Mesenchymal stem cell (in vitro differentiated cells and primary cell): ENCODE data around the gene PDE2A.

Experiments used
- DNase-seq: peaks from one replicate; pipeline ENCODE4 v3.0.0-alpha.2; 2013
- H2AFZ ChIP-seq: one replicate; pipeline ENCODE4 v1.6.1; 2013; ENCODE audit warnings: low read depth, mild to moderate bottlenecking, control low read depth, inconsistent platforms, low read length, moderate library complexity
- H2AK5ac ChIP-seq: 2 replicates; pipeline ENCODE4 v1.6.1; 2013; ENCODE audit warnings: low read length, moderate library complexity, mild to moderate bottlenecking, inconsistent platforms; ENCODE audit not compliant: severe bottlenecking
- H2BK120ac ChIP-seq: one replicate; pipeline ENCODE4 v1.6.1; 2013; ENCODE audit warnings: low read depth, mild to moderate bottlenecking, inconsistent platforms, low read length, moderate library complexity
- H2BK12ac ChIP-seq, 2 experiments: one replicate each; pipeline ENCODE4 v1.6.1; 2013; ENCODE audit warnings: inconsistent platforms in 2 of 2, low read length in 2 of 2, mild to moderate bottlenecking in 2 of 2, moderate library complexity in 2 of 2, control low read depth in 1 of 2
- H2BK15ac ChIP-seq: one replicate; pipeline ENCODE4 v1.6.1; 2013; ENCODE audit warnings: mild to moderate bottlenecking, low read depth, inconsistent platforms; ENCODE audit not compliant: poor library complexity, severe bottlenecking
- H2BK5ac ChIP-seq: 2 replicates; pipeline ENCODE4 v1.6.1; 2013; ENCODE audit warnings: low read depth, mild to moderate bottlenecking, low read length, control low read depth, inconsistent platforms; ENCODE audit not compliant: poor library complexity, severe bottlenecking
- H3K14ac ChIP-seq, 2 experiments: one replicate each; pipeline ENCODE4 v1.6.1; 2013; ENCODE audit warnings: inconsistent platforms in 2 of 2, low read length in 2 of 2, control low read depth in 1 of 2, mild to moderate bottlenecking in 1 of 2, moderate library complexity in 1 of 2
- H3K18ac ChIP-seq, 2 experiments: one replicate each; pipeline ENCODE4 v1.6.1; 2013; ENCODE audit warnings: inconsistent platforms in 2 of 2, low read length in 2 of 2, control low read depth in 1 of 2, low read depth in 1 of 2, mild to moderate bottlenecking in 1 of 2
- H3K23ac ChIP-seq, 2 experiments: one replicate each; pipeline ENCODE4 v1.6.1; 2013; ENCODE audit warnings: inconsistent platforms in 2 of 2, low read length in 2 of 2, mild to moderate bottlenecking in 2 of 2, moderate library complexity in 2 of 2, control low read depth in 1 of 2
- H3K27ac ChIP-seq: 2 replicates; pipeline ENCODE4 v1.5.1; 2013; ENCODE audit warnings: mild to moderate bottlenecking, moderate library complexity, low read length, control low read depth, inconsistent platforms; ENCODE audit not compliant: poor library complexity, severe bottlenecking
- H3K27me3 ChIP-seq, 2 experiments: 2 replicates each; pipeline versions ENCODE4 v1.6.1 to v1.7.0; 2013; ENCODE audit warnings: low read length in 2 of 2, mild to moderate bottlenecking in 2 of 2, moderate library complexity in 2 of 2, control low read depth in 1 of 2, inconsistent platforms in 1 of 2; ENCODE audit not compliant: control insufficient read depth in 1 of 2, insufficient read depth in 1 of 2
- H3K36me3 ChIP-seq, 2 experiments: 2 replicates each; pipeline versions ENCODE4 v1.6.1 to v1.7.0; 2013; ENCODE audit warnings: low read length in 2 of 2, control low read depth in 1 of 2, inconsistent platforms in 1 of 2, low read depth in 1 of 2, mild to moderate bottlenecking in 1 of 2; ENCODE audit not compliant: insufficient read depth in 2 of 2, control insufficient read depth in 1 of 2
- H3K4ac ChIP-seq, 2 experiments: one replicate each; pipeline ENCODE4 v1.6.1; 2013; ENCODE audit warnings: inconsistent platforms in 2 of 2, low read length in 2 of 2, mild to moderate bottlenecking in 2 of 2, moderate library complexity in 2 of 2, control low read depth in 1 of 2, low read depth in 1 of 2
- H3K4me1 ChIP-seq: 2 replicates; pipeline ENCODE4 v1.6.1; 2013; ENCODE audit warnings: low read depth, low read length, control low read depth; ENCODE audit not compliant: control insufficient read depth, insufficient read depth
- H3K4me2 ChIP-seq: 2 replicates; pipeline ENCODE4 v1.6.1; 2013; ENCODE audit warnings: low read length, mild to moderate bottlenecking, inconsistent platforms; ENCODE audit not compliant: poor library complexity, severe bottlenecking
- H3K4me3 ChIP-seq, 2 experiments: 2 replicates each; pipeline versions ENCODE4 v1.5.1 to v1.7.0; 2013; ENCODE audit warnings: low read length in 2 of 2, mild to moderate bottlenecking in 2 of 2, control low read depth in 1 of 2, low read depth in 1 of 2; ENCODE audit not compliant: insufficient read depth in 1 of 2
- H3K79me1 ChIP-seq: replicated peaks from 2 replicates; pipeline ENCODE4 v1.6.1; 2013; ENCODE audit warnings: mild to moderate bottlenecking, control low read depth, low read length, inconsistent platforms; ENCODE audit not compliant: poor library complexity, severe bottlenecking
- H3K9ac ChIP-seq: 2 replicates; pipeline ENCODE4 v1.7.0; 2013; ENCODE audit warnings: mild to moderate bottlenecking, low read length, moderate library complexity
- H3K9me3 ChIP-seq: 2 replicates; pipeline ENCODE4 v1.7.0; 2013; ENCODE audit warnings: mild to moderate bottlenecking, low read length; ENCODE audit not compliant: control insufficient read depth
- H4K8ac ChIP-seq: one replicate; pipeline ENCODE4 v1.6.1; 2013; ENCODE audit warnings: inconsistent platforms, mild to moderate bottlenecking, low read length, moderate library complexity
- H4K91ac ChIP-seq: one replicate; pipeline ENCODE4 v1.6.1; 2013; ENCODE audit warnings: mild to moderate bottlenecking, low read length, inconsistent platforms
- WGBS: methylation state at CpG from one replicate; pipeline ENCODE4 v1.1.7; 2013; ENCODE audit warnings: mixed read lengths; 5-methylcytosine and 5-hydroxymethylcytosine counted together

PDE2A gene

GRCh38 chr11:72704783-72705265 lies 30.6 kb upstream of the PDE2A start:
- no peak overlapping the region for H4K8ac ChIP-seq
- H3K23ac ChIP-seq = no peak overlapping the region
- H3K14ac ChIP-seq = no peak overlapping the region
- peak overlapping the region in 1 of 2 experiments; percentile 11 for H2BK12ac ChIP-seq
- H4K91ac ChIP-seq = no peak overlapping the region
- H3K9ac ChIP-seq = peak overlapping the region; percentile 19
- H2BK5ac ChIP-seq = no peak overlapping the region
- H3K36me3 ChIP-seq = peaks cover 73 to 85% of the 10 kb centered on the region in 2 experiments
- no peaks in the 10 kb centered on the region for H3K9me3 ChIP-seq
- no peak overlapping the region for H3K4me3 ChIP-seq
- H2AK5ac ChIP-seq = peak overlapping the region; percentile 18
- DNase-seq = no peak
- H3K4me1 ChIP-seq = peaks cover 54% of the 10 kb centered on the region
- peaks cover 34% of the 10 kb centered on the region for H3K79me1 ChIP-seq
- no peaks in the 10 kb centered on the region for H3K27me3 ChIP-seq
- no peak overlapping the region for H3K18ac ChIP-seq
- H2AFZ ChIP-seq = no peak overlapping the region
- H3K4ac ChIP-seq = no peak overlapping the region
- no peak overlapping the region for H3K4me2 ChIP-seq
- H2BK120ac ChIP-seq = no peak overlapping the region
- WGBS = 61% methylated on average over 3 of the region's 4 CpGs
- no peak overlapping the region for H2BK15ac ChIP-seq
- no peak overlapping the region for H3K27ac ChIP-seq

- Histone ChIP-seq H4K8ac (no peak overlapping the region), H3K4me3 (no peak overlapping the region), H3K27ac (no peak overlapping the region), H3K4ac (no peak overlapping the region), H2AK5ac (peak overlapping the region; percentile 18), H3K14ac (no peak overlapping the region), H3K4me1 (peaks cover 56% of the 10 kb centered on the region), H3K4me2 (no peak overlapping the region), H3K18ac (peak overlapping the region in 1 of 2 experiments; percentile 9), H3K9me3 (no peaks in the 10 kb centered on the region), H2BK120ac (no peak overlapping the region), H2AFZ (no peak overlapping the region), H3K23ac (no peak overlapping the region), H2BK15ac (no peak overlapping the region), H3K27me3 (no peaks in the 10 kb centered on the region), H3K36me3 (peaks cover 73 to 85% of the 10 kb centered on the region in 2 experiments), H2BK12ac (peak overlapping the region in 1 of 2 experiments; percentile 11), H4K91ac (no peak overlapping the region), H3K79me1 (peaks cover 35% of the 10 kb centered on the region), H3K9ac (peak overlapping the region; percentile 43), H2BK5ac (no peak overlapping the region)
- 92% methylated on average over 13 of the region's 13 CpGs for WGBS
- DNase-seq = no peak
Observed at GRCh38 chr11:72704028-72704782, 30.0 kb upstream of the PDE2A start.

- WGBS = 52% methylated on average over 10 of the region's 11 CpGs
- DNase-seq = peak; percentile 33
- no peaks in the 10 kb centered on the region for H3K27me3 ChIP-seq
Observed at GRCh38 chr11:72703267-72704008, 29.2 kb upstream of the PDE2A start.

More at GRCh38 chr11:72703267-72704008, 29.2 kb upstream of the PDE2A start:
- Histone ChIP-seq H3K4ac (no peak overlapping the region), H3K36me3 (peaks cover 75 to 85% of the 10 kb centered on the region in 2 experiments), H3K18ac (peak overlapping the region in 1 of 2 experiments; percentile 28), H3K23ac (no peak overlapping the region), H2BK15ac (no peak overlapping the region), H4K91ac (no peak overlapping the region), H3K14ac (no peak overlapping the region), H3K4me1 (peaks cover 56% of the 10 kb centered on the region), H3K4me3 (peak overlapping the region in 1 of 2 experiments; percentile 75), H2AK5ac (peak overlapping the region; percentile 8), H4K8ac (no peak overlapping the region), H3K79me1 (peaks cover 31% of the 10 kb centered on the region), H2BK120ac (no peak overlapping the region), H3K9me3 (no peaks in the 10 kb centered on the region), H2AFZ (no peak overlapping the region), H2BK12ac (no peak overlapping the region), H2BK5ac (no peak overlapping the region), H3K4me2 (peak overlapping the region; percentile 41), H3K9ac (peak overlapping the region; percentile 64), H3K27ac (peak overlapping the region; percentile 16)
